Nephron (organoid): ENCODE data around the gene UBA1.

Experiments used
- H3K27ac Mint-ChIP-seq, 3 experiments: 2 replicates each; pipeline ENCODE4 v1.8.0; 2020; ENCODE audit warnings: mixed read lengths in 3 of 3, mild to moderate bottlenecking in 2 of 3, moderate library complexity in 1 of 3
- H3K27me3 Mint-ChIP-seq: 2 replicates; pipeline ENCODE4 v1.8.0; 2021; ENCODE audit warnings: low read depth, mild to moderate bottlenecking, moderate library complexity, mixed read lengths
- H3K36me3 Mint-ChIP-seq: 2 replicates; pipeline ENCODE4 v1.8.0; 2020; ENCODE audit warnings: low read depth, mixed read lengths
- H3K4me1 Mint-ChIP-seq: 2 replicates; pipeline ENCODE4 v1.8.0; 2020; ENCODE audit warnings: mixed read lengths
- H3K4me3 Mint-ChIP-seq, 3 experiments: 2 replicates each; pipeline ENCODE4 v1.8.0; 2020; ENCODE audit warnings: mild to moderate bottlenecking in 3 of 3, mixed read lengths in 3 of 3, moderate library complexity in 2 of 3
- H3K9me3 Mint-ChIP-seq: 2 replicates; pipeline ENCODE4 v1.8.0; 2020; ENCODE audit warnings: mixed read lengths
- CTCF ChIP-seq, 3 experiments: fragments of 200-600 bp; sonication (generic); IDR thresholded peaks; one replicate each; pipeline ENCODE4 v1.5.0; 2021; ENCODE audit warnings: antibody characterized with exemption in 3 of 3; ENCODE audit not compliant: unreplicated experiment in 3 of 3

The UBA1 gene

DNA sequence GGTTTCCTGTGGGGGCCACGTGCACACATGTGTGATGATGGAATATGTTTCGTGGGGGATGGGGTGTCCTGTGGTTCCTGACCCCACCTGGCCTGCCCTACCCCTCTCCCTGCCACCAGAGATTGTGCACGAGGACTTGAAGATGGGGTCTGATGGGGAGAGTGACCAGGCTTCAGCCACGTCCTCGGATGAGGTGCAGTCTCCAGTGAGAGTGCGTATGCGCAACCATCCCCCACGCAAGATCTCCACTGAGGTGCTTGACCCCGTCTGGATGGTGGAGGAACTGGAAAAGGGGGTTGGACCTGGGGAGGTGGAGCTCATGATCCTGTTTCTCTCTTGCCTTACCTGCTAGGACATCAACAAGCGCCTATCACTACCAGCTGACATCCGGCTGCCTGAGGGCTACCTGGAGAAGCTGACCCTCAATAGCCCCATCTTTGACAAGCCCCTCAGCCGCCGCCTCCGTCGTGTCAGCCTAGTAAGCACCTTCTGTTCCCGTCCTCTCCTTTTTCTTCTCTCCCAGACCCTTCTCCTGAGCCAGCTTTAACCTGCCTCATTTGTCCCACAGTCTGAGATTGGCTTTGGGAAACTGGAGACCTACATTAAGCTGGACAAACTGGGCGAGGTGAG lies 30.8 kb downstream of the UBA1 start:
- no peak overlapping the region for H3K4me3 Mint-ChIP-seq
- peaks cover 18% of the 10 kb centered on the region for H3K4me1 Mint-ChIP-seq
- no peaks in the 10 kb centered on the region for H3K9me3 Mint-ChIP-seq
- H3K27me3 Mint-ChIP-seq = no peaks in the 10 kb centered on the region
- peaks cover 67% of the 10 kb centered on the region for H3K36me3 Mint-ChIP-seq
- H3K27ac Mint-ChIP-seq = no peak overlapping the region
- TF ChIP-seq CTCF (IDR thresholded peaks at IDR 0.05; ENCODE audit: unreplicated experiment in 3 of 3) = no peak

DNA sequence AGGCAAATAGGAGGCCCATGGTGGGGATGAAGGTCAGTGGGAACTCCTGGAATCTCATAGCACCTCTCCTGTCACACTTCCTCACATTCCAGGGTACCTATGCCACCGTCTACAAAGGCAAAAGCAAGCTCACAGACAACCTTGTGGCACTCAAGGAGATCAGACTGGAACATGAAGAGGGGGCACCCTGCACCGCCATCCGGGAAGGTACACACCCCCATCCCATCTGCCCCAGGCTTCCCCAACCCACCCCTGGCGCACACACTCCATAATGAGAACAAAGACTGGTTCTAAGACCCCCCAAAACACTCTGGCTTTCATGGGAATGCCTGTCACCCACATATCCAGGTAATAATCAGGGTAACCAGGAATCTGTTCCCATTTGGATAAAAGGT lies 31.3 kb downstream of the UBA1 start:
- Mint-ChIP-seq H3K4me3 (no peak overlapping the region), H3K4me1 (peaks cover 12% of the 10 kb centered on the region), H3K27ac (no peak overlapping the region), H3K9me3 (no peaks in the 10 kb centered on the region), H3K27me3 (no peaks in the 10 kb centered on the region), H3K36me3 (peaks cover 68% of the 10 kb centered on the region)
- no peak for TF ChIP-seq CTCF (IDR thresholded peaks at IDR 0.05; ENCODE audit: unreplicated experiment in 3 of 3)

GRCh38 chrX:47226071-47226470 lies 32.4 kb downstream of the UBA1 start:
- peaks cover 64% of the 10 kb centered on the region for H3K36me3 Mint-ChIP-seq
- no peaks in the 10 kb centered on the region for H3K9me3 Mint-ChIP-seq
- H3K27ac Mint-ChIP-seq = no peak overlapping the region
- H3K27me3 Mint-ChIP-seq = no peaks in the 10 kb centered on the region
- TF ChIP-seq CTCF (IDR thresholded peaks at IDR 0.05; ENCODE audit: unreplicated experiment in 3 of 3) = no peak
- peaks cover under 1% of the 10 kb centered on the region for H3K4me1 Mint-ChIP-seq
- H3K4me3 Mint-ChIP-seq = no peak overlapping the region

- H3K9me3 Mint-ChIP-seq = no peaks in the 10 kb centered on the region
- TF ChIP-seq CTCF (IDR thresholded peaks at IDR 0.05; ENCODE audit: unreplicated experiment in 3 of 3) = no peak
- no peak overlapping the region for H3K27ac Mint-ChIP-seq
- H3K4me3 Mint-ChIP-seq = no peak overlapping the region
- H3K36me3 Mint-ChIP-seq = peaks cover 64% of the 10 kb centered on the region
- H3K4me1 Mint-ChIP-seq = no peaks in the 10 kb centered on the region
- no peaks in the 10 kb centered on the region for H3K27me3 Mint-ChIP-seq
These were observed 33.1 kb downstream of the UBA1 start for GRCh38 chrX:47226531-47227333.

DNA sequence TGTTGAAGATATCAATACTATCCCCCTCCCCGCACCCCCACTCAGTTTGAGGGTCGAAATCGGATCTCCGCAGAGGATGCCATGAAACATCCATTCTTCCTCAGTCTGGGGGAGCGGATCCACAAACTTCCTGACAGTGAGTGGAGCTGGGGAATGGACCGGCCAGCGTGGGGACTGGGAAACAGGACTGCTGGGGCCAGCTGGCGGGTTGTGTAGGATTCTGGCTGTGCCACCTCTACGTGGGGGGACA lies 33.6 kb downstream of the UBA1 start:
- Mint-ChIP-seq H3K27me3 (no peaks in the 10 kb centered on the region), H3K36me3 (peaks cover 60% of the 10 kb centered on the region), H3K4me3 (no peak overlapping the region), H3K4me1 (no peaks in the 10 kb centered on the region), H3K27ac (no peak overlapping the region), H3K9me3 (no peaks in the 10 kb centered on the region)
- TF ChIP-seq CTCF (IDR thresholded peaks at IDR 0.05; ENCODE audit: unreplicated experiment in 3 of 3) = no peak
